Right ventricle myocardium superior (tissue), 1 donor: ENCODE data around the gene POLDIP2. TPM values are rescaled to one million over a fixed set of nuclear protein-coding genes. Genes with fewer than 3 reads are reported as not detected.

Experiments
- ATAC-seq: fragments of 200-7000 bp; cut with Tn5 transposase; one replicate; pipeline ENCODE4 v1.9.1; 2020; ENCODE audit warnings: mild to moderate bottlenecking; ENCODE audit not compliant: poor library complexity
- DNase-seq: peaks from one replicate; pipeline ENCODE4 v3.0.0-alpha.2; 2020
- intact Hi-C: fragments of 100-400 bp; cut with DNase I; formaldehyde crosslinking; loops from one replicate; pipeline ENCODE4 v1.11.2; 2022
- total RNA-seq: library from RNA; stranded (reverse); fragmentation: NEBNext Ultra II Directional; extraction: Animal tissue kit (Norgen Biotek cat#: 25700); gene quantifications from one replicate; pipeline ENCODE4 v1.2.1, GENCODE V29; 2021
- donor health status: DM: no; HTN: yes; CAD: no; lungs with severe emphysema.

POLDIP2 gene
- total RNA-seq, 1 donor from 2014 or later: 158 TPM

DNA sequence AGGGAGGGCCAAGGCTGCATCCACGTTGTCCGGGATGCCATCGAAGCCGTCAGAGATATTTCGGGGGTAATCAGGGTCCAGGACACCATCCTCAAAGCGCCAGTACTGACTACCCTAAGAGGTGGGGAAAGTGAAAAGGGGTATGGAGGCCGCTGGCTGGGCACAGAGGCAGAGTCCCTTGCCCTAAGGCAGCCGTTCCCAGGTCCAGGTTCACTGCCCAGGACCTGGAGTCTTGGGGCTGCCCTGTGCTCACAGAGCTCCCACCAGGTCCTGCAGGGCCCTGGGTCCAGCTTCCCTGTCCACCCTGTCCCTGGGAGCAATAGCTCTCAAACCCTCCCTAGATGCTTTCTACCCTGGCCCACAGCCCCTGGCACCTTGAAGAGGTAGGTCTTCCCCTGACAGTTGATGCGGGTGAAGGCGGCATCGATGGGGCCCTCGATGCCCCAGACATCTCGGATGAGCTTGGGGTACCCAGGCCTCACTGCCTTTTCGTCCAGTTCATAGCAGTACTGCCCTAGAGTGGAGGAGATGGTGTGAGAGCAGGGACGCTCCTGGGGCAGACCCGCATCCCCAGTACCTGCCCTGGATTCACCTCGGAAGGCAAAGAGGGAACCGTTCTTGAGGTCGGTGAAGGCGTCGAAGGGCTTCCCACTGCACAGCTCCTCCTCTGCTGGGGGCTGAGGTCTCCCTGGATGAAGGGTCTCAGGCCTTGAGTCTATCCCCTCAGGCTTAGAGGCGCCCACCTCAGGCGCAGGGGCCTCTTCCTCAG, 11.8 kb upstream of the POLDIP2 start:
- no peak for DNase-seq
- intact Hi-C loops: no loop called here
- ATAC-seq: no peak

- DNase-seq: no peak
- intact Hi-C loops: no loop called here
- no peak for ATAC-seq
Measured at GRCh38 chr17:28368306-28368831, 11.0 kb upstream of the POLDIP2 start.

DNA sequence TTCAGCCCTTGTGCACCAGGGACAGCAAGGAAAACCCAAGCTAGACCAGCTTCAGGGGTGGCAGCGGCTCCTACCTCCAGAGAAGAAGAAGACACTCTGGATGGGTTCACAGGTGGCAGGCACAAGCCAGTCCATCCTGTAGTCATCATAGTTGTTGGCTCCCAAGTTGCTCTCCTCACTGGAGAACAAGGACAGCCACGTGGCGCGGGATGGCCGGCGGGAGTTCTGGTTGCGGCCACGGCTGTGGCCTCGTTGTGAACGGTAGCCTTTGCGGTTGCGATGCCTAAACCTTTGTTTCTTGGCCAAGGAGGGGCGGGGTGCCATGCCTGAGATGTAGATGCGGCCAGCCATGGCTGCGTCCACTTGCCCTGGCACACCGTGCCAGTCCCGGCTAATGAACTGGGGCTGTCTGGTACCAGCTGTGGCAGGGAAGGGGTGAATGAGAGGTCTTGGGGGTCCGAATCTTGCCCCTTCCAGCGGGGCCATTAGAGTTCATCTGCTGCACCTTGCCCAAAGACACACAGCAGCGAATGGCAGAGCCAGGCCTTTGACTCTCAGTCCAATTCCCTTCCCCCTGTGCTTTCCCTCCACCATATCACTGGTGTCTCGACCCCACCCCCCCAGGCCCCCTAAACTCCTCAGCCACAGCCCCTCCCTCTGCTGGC, 10.4 kb upstream of the POLDIP2 start:
- no peak for DNase-seq
- intact Hi-C loops: no loop called here
- no peak for ATAC-seq

GRCh38 chr17:28366605-28367004, 9.3 kb upstream of the POLDIP2 start:
- intact Hi-C loops: no loop called here
- no peak for ATAC-seq
- no peak for DNase-seq

- DNase-seq (no peak), ATAC-seq (no peak)
- intact Hi-C loops: no loop called here
Measured at GRCh38 chr17:28365487-28365886, 8.2 kb upstream of the POLDIP2 start.

DNA sequence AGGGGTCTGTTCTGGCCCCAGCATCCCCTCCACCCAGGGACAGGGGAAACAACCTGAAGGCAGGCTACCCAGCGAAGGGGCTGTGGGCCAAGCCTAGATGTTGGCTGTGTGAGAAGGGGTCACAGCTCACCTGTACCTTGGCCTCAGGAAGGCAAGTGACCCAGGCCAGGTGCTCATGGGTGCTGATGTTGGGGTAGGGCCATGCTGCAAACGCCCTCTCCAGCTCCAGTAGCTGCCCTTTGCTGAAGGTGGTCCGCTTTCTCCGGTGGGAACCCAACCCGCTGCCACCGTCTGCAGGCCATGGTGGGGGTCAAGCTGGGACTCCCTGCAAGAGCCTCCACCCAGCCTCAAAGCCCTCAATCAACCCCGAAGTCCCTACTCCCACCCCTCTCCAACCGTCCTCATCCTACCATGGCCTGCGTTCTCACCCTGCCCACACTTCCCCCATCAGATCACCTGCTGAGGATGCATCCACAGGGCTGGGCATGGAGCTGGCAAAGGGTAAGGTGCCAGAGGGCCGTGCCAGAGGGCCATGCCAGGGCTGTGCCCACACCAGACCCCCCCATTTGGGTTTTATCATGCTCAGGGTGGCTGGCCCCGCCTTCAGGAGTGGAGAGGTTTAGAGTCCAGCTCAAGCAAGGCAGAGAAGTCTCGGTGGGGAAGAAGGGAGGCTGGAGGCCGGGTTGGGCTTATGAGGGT, 7.5 kb upstream of the POLDIP2 start, which contains the start of gene SEBOX:
SEBOX (minus strand) TSS at position 535 of the 699 bp plus-strand sequence; CDS start at position 487, 48 bp downstream.
- no peak for ATAC-seq
- DNase-seq: no peak
- intact Hi-C loops: no loop called here

- ATAC-seq (no peak), DNase-seq (no peak)
- intact Hi-C loops: no loop called here
Measured at GRCh38 chr17:28363776-28364650, 6.7 kb upstream of the POLDIP2 start.

DNA sequence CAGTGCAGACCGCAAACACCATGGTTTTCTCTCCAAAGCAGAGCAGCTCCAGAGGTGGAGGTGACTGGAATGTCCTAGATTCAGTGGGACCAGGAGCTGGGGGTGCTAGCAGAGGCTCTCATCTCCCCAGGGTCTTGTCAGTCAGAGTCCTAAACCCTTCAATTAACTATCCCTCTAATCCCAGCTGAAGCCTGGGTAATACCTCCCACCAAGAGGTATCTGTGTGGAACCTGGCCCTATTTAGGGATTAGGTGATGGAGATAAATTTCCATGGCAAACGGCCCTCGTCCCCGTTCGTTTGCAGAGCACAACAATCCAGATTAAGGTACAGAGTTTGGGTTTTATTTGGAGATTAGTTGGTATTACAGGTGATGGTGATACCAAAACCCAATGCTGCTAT, 5.9 kb upstream of the POLDIP2 start:
- DNase-seq (no peak), ATAC-seq (no peak)
- intact Hi-C loops: no loop called here

GRCh38 chr17:28357901-28358197, 522 bp upstream of the POLDIP2 start:
- DNase-seq: no peak
- no peak for ATAC-seq
- intact Hi-C loops: no loop called here

- no peak for DNase-seq
- intact Hi-C loops: no loop called here
- no peak for ATAC-seq
Measured at GRCh38 chr17:28350271-28350670, 7.1 kb downstream of the POLDIP2 start.

GRCh38 chr17:28348979-28349378, 8.3 kb downstream of the POLDIP2 start:
- intact Hi-C loops: no loop called here
- ATAC-seq: no peak
- no peak for DNase-seq

- ATAC-seq (no peak), DNase-seq (no peak)
- intact Hi-C loops: no loop called here
Measured at GRCh38 chr17:28347261-28347891, 10.0 kb downstream of the POLDIP2 start.

DNA sequence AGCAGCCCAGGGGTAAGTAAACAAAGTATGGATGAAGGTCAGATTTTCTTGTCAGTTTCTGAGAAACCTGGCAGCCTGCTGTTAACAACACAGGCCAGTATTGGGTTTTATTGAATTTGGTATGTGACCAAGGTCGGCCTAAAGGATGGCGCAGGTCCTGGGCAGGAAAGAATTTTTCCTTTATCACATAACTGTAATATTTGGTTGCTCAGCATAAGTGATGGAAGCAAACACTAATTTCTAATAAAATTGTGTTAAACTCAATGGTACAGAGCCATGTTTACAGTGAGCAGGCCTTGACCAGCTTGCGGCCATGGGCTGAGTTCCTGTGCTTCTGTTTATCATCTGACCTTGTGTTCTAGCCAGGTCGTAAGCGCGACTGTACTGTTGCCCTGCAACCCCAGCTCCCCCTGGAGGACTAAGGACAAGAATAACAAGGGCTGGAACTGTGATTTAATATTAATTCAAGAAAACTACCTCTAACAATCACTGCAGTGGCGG, 10.5 kb downstream of the POLDIP2 start:
- ATAC-seq: peak; percentile 50
- no peak for DNase-seq
- intact Hi-C loops: no loop called here

DNA sequence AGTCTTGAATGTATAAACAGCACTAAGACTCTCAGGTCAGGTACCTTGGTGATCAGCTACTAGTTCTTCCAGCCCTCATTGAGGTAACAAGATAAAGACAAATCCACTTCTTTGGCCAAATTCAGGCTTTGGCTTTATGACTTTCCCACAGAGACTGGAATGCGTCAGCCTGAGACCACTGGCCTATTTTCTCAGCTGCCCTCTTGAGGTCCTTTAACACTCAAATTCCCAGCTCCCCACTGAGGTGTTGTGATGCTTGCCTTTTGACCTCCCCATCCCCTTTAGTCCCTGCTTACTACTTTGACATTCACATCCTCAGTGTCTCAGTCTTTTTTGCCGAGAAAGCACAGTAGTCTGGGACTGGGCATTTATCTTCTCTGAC, 11.1 kb downstream of the POLDIP2 start:
- DNase-seq (no peak), ATAC-seq (no peak)
- intact Hi-C loops: no loop called here

DNA sequence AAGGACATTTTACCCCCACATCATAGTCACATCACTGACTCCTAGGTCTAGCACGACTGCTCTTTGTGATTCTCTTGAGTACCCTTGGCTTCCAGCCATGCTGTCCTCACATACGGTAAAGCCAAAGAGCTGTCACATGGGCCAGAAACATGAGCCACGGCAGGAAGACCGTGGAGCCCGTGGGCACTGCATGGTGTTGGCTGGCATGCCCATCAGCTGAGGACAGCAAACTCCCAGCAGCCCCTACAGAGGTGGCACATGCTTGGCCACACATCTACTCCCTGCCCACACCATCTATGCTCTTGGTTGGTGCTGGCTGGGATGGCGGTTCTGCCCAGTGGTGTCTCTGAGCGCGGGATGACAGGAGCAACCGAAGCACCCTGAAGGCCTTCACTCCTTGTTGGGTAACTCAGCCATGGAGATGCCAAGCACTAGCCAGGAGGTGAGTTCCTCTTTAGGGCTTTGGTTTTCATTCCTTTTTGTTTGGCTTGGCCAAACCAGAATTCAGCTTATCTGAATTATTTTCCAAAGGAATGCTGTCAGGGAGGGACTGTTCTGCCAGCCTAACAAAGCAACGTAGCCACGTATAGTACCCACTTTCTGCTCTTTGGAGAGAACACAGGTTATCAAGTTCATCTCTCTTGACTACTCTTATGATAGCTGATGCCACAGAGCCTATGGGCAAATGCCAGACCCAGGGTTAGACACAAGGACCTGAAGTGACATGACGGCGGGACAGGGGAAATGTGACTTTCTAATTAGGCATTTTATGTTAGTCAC, 11.7 kb downstream of the POLDIP2 start:
- DNase-seq (no peak), ATAC-seq (peak; percentile 54)
- intact Hi-C loops: no loop called here

DNA sequence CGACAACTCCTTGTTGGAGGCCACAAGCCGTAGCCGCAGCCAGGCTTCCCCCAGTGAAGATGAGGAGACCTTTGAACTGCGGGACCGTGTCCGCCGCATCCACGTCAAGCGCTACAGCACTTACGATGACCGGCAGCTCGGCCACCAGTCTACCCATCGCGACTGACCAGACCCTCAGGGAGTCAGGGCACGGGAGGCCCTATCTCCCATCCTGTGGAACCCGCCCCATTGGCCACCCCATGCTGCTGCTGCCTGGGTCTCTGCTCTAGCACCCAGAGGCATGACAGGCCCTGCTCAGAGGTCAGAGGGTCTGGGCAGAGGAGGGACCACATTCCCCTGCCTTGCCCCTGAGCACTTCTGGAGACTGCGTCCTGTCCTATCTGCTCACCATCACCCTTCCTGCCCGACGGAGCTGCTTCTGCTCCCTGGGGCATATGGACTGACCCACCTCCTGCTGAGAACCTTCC, 12.9 kb downstream of the POLDIP2 start:
- intact Hi-C loops: no loop called here
- ATAC-seq: no peak
- DNase-seq: no peak

DNA sequence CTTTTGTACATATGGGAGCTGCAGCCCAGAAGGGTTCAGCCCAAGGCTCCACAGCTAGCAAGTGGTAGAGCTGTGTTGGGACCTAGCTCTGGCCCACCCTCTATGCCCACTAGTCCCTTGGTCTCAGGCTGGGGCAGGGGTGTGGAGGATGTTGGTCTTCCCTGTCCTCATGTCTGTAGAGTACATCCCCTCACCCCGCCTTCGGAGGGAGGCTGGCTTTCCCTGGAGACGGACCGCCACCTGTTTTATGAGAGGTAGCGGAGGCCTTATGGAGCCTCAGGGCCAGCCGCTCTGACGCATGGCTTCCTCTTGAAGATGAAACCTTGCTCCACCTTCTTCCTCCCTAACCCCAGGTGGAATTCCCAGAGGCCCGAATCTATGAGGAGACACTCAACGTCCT, 13.3 kb downstream of the POLDIP2 start:
- ATAC-seq (no peak), DNase-seq (no peak)
- intact Hi-C loops: no loop called here
